Measurements from ENCODE around the gene COLGALT1. TPM values are rescaled to one million over a fixed set of nuclear protein-coding genes. Genes with fewer than 3 reads are reported as not detected.

Gene COLGALT1
- total RNA-seq, 1 donor from 2014 or later = 140 TPM

- Mint-ChIP-seq H3K4me3 (ENCODE audit: unreplicated experiment) (no peak overlapping the region), H3K27ac (ENCODE audit: unreplicated experiment) (no peak overlapping the region), H3K27me3 (ENCODE audit: low read depth) (no peaks in the 10 kb centered on the region), H3K4me1 (ENCODE audit: low read depth) (no peaks in the 10 kb centered on the region), H3K36me3 (ENCODE audit: low read depth) (peaks cover 19% of the 10 kb centered on the region), H3K9me3 (ENCODE audit: low read depth) (no peaks in the 10 kb centered on the region)
- no peak for TF ChIP-seq CTCF (IDR thresholded peaks at IDR 0.05)
- no peak for DNase-seq (ENCODE audit: low spot score)
These were observed 15.3 kb downstream of the COLGALT1 start for GRCh38 chr19:17570791-17571190.

GRCh38 chr19:17572638-17573037 lies 17.2 kb downstream of the COLGALT1 start:
- H3K27me3 Mint-ChIP-seq (ENCODE audit: low read depth) = no peaks in the 10 kb centered on the region
- no peaks in the 10 kb centered on the region for H3K4me1 Mint-ChIP-seq (ENCODE audit: low read depth)
- no peak for TF ChIP-seq CTCF (IDR thresholded peaks at IDR 0.05)
- no peak overlapping the region for H3K4me3 Mint-ChIP-seq (ENCODE audit: unreplicated experiment)
- H3K36me3 Mint-ChIP-seq (ENCODE audit: low read depth) = peaks cover 22% of the 10 kb centered on the region
- H3K9me3 Mint-ChIP-seq (ENCODE audit: low read depth) = no peaks in the 10 kb centered on the region
- DNase-seq (ENCODE audit: low spot score) = no peak
- H3K27ac Mint-ChIP-seq (ENCODE audit: unreplicated experiment) = no peak overlapping the region

- Mint-ChIP-seq H3K27me3 (ENCODE audit: low read depth) (no peaks in the 10 kb centered on the region), H3K36me3 (ENCODE audit: low read depth) (peaks cover 34% of the 10 kb centered on the region), H3K4me3 (ENCODE audit: unreplicated experiment) (no peak overlapping the region), H3K27ac (ENCODE audit: unreplicated experiment) (no peak overlapping the region), H3K4me1 (ENCODE audit: low read depth) (no peaks in the 10 kb centered on the region), H3K9me3 (ENCODE audit: low read depth) (no peaks in the 10 kb centered on the region)
- TF ChIP-seq CTCF (IDR thresholded peaks at IDR 0.05) = no peak
- no peak for DNase-seq (ENCODE audit: low spot score)
These were observed 20.7 kb downstream of the COLGALT1 start for GRCh38 chr19:17575871-17576757.

- no peaks in the 10 kb centered on the region for H3K27me3 Mint-ChIP-seq (ENCODE audit: low read depth)
- TF ChIP-seq CTCF (IDR thresholded peaks at IDR 0.05) = no peak
- H3K27ac Mint-ChIP-seq (ENCODE audit: unreplicated experiment) = no peak overlapping the region
- H3K4me1 Mint-ChIP-seq (ENCODE audit: low read depth) = no peaks in the 10 kb centered on the region
- no peak for DNase-seq (ENCODE audit: low spot score)
- H3K4me3 Mint-ChIP-seq (ENCODE audit: unreplicated experiment) = no peak overlapping the region
- H3K36me3 Mint-ChIP-seq (ENCODE audit: low read depth) = peaks cover 36% of the 10 kb centered on the region
- no peaks in the 10 kb centered on the region for H3K9me3 Mint-ChIP-seq (ENCODE audit: low read depth)
These were observed 21.5 kb downstream of the COLGALT1 start for GRCh38 chr19:17576758-17577456.

- TF ChIP-seq CTCF (IDR thresholded peaks at IDR 0.05) = no peak
- Mint-ChIP-seq H3K36me3 (ENCODE audit: low read depth) (peaks cover 36% of the 10 kb centered on the region), H3K4me3 (ENCODE audit: unreplicated experiment) (no peak overlapping the region), H3K27ac (ENCODE audit: unreplicated experiment) (no peak overlapping the region), H3K9me3 (ENCODE audit: low read depth) (no peaks in the 10 kb centered on the region), H3K4me1 (ENCODE audit: low read depth) (no peaks in the 10 kb centered on the region), H3K27me3 (ENCODE audit: low read depth) (no peaks in the 10 kb centered on the region)
- DNase-seq (ENCODE audit: low spot score) = no peak
These were observed 22.1 kb downstream of the COLGALT1 start for GRCh38 chr19:17577457-17578097.

Measured in chondrocyte (in vitro differentiated cells).